Measurements from ENCODE around the gene COMTD1. TPM values are rescaled to one million over a fixed set of nuclear protein-coding genes. Genes with fewer than 3 reads are reported as not detected.

Gene COMTD1
- 30.8 TPM for total RNA-seq
- long read RNA-seq, transcript COMTD1-201 (7 exons, 976 nt): major isoform, 10 of 61 reads
- long read RNA-seq, partial matches to known transcripts: 3 of 61 reads
- long read RNA-seq, other reads (novel, unspliced or antisense): 43 of 61 reads

DNA sequence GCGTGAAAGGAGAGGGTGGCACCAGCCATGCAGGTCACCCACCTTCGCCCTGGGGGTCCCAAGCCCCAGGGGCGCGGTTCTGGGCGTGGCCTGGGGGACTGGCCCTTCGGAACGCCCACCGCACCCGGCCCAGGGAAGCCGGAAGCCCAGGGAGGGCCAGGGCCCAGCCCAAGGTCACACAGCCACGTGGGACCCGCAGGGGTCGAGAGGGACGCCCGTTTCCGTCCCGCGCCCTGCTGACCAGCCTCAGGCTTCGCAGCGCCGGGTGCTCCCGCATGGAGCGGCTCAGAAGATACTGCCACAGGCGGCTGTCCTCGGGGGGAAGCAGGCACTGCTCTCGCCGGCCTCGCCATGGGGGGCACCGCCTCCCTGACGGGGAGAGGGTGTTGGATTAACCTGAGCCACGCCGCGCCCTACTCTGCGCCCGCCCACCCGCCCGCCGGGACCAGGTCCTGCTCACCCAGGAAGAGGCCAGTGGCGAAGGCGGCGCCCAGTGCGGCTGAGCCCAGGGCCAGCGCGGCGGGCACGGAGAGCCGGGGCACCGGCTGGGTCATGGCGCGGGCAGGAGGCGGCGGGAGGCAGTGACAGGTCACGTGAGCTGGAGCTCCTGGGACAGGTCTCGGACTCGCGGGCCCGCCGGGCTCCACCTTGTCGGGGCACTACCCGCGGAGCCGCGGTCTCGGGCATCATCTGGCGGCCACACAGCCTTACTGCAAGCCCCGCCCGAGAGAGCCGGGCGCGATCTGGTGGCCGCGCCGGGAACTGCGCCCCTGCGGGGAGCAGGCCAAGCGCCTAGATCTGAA, at the start of gene COMTD1:
TSS of gene COMTD1 (minus strand) at position 583 of the 803 bp plus-strand sequence. CDS start at position 554, 29 bp downstream.
- peak; percentile 97 for DNase-seq
- peak; percentile 80 for ATAC-seq
- intact Hi-C loops (cut with micrococcal nuclease): loop anchor here (10.0 kb wide), 1 partner anchor 971 kb away; no protein-coding TSS in a partner anchor

DNA sequence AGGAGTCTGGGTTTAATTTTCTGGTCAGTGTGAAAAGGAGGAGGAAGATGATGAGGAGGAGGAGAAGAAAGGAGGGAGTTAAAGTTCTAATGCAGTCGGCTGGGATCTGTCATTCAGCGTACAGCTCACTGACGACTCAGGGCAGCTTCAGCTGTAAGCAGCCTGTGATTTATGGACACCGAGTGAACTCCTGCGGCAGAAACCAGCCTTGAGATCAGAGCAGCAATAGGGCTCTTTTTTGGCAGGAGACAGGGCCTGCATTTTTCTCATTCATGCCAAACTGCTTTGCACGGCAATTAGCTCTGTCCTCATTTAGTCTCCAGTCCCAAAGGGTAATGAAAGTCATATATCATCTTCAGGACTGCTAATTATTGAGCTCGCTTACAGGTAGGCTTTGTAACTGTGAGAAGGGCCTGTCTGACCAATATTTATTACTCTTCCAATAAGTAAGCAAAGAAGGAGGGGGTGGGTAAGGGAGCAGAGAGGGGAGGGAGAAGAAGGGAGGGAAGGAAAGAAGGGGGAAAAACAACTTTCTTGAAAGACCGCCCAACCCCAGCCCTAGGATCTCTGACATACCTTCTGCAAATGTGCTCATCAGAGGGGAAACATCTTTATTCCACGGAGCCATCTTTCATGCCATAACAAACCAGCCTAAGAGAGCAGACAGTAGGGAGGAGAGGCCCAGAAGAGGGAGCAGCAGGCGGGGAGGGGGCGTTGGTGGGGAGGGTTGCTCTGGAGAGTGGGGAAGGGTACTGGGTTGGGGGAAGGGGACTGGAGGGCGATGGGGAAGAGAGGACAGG, 48.1 kb upstream of the COMTD1 start:
- intact Hi-C loops (cut with micrococcal nuclease): no loop called here
- DNase-seq (no peak), ATAC-seq (peak; percentile 79)

DNA sequence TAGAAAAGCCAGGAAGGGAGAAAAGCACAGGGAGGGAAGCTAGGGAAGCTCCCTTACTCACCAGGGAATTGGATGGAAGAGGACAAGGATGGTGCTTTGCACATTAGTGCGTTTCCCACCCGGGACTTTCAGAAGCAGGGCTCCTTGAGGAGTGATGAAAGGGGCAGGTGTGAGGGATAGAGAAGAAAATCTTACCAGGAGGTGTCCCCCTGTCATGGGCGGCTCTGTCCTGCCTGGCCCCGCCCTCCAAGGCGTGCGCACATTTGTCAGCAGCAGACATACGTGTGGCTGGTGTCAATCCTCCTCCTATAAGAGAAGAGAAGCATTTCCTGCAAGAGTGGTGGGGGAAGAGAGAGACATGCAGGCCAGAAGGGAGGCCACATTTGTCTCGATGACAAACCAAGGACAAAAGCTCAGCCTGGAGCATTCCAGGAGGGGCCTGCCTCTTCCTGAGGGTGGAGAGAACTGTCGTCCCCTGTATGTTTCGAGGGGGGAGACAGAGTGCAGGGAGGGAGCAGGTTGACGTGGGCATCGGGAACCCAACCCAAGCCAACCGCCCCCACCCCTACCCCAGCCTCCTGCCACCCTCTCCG, 47.4 kb upstream of the COMTD1 start:
- peak; percentile 57 for DNase-seq
- peak; percentile 72 for ATAC-seq
- intact Hi-C loops (cut with micrococcal nuclease): no loop called here

DNA sequence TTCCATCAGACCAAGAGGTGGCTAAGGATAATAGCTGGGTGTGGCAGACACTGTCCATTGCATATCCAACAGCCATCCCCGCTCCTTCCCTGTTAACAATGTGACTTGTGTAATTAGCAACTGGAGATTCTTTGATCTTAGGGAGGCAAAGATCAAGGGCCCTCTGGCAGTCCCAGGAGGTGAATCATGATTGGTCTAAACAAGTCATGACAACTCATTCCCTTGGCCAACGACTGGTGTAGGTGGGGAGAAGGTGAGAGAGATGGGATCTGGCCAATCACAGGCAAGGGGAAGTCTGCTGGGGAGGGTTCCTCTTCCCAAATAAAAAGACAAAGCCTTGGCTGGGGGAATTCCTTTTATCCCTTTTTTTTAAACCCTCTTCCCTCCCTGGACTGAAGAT, 46.2 kb upstream of the COMTD1 start:
- no peak for DNase-seq
- ATAC-seq: no peak
- intact Hi-C loops (cut with micrococcal nuclease): no loop called here

DNA sequence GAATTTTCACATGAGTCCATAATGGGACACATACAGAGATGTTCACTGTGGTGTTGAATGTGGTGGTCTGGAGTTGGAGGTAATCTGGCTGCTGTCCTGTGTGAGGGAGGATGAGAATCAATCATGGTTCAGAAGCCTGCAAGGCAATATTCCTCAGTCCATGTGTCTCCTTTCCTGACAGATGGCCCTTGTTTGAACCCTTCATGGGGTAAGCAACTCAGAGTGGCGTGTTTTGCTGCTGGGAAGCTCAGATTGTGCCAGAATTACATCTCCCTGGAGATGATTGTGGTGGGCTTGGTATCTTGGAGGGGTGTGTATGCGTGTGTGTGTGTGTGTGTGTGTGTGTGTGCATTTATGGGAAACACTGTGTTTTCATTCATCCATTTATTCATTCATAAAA, 44.5 kb upstream of the COMTD1 start:
- intact Hi-C loops (cut with micrococcal nuclease): no loop called here
- DNase-seq: no peak
- no peak for ATAC-seq

DNA sequence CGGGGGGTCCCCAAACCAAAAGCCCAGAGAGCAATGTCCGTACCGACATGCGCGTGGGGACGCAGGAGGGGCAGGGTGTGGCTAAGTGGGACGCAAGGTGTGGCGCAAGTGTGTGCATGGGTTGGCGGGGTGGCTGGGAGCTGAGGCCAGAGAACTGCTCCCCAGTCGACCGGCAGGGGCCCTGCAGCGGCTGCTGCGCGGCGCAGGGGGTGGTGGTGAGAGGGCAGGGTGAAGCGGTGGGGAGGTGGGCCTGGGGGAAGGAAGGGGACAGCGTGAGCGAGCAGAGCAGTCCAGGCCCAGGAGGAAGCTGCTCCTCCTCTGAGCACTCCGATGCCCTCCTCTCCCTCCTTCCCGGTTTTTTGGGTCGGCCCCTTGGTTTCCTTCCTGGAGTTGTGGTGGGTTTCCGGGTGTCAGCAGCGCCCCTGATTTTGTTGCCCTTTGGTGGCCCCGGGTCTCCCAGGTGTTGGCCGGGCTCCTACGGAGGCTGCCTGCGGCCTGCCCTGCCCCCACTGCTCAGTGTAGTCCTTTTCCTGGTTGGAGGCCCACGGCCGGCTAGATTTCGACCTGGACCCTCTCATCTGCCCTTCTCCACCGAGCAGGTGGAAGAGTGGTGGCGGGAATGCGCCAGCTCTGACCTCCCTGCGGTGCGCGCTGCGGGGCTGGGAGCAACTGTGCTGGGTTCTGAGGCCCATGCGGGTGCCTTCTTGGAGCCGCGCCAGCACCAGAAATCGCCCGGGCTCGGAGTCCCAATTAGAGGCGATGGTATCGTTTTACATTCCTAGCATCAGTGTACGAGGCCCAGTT, 40.5 kb upstream of the COMTD1 start:
- intact Hi-C loops (cut with micrococcal nuclease): no loop called here
- DNase-seq (no peak), ATAC-seq (peak; percentile 29)

DNA sequence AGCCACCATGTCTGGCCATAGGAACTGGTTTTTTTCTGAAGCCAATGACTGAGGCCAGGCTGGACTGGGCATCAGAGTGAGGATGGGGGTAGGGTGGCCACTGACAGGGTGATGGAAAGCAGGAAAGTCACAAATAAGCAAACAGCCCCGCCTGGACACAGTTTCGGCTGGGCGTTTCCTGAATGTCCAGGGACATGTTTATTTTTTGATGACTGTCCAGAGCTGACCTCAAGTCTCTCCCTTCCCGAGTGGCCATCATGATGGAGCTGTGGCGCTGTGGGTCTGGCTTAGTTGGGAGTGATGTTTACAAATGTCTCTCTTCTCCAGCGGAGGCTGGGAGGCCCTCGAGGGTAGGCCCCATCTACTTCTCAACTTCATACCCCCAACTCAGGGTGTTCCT, 37.1 kb upstream of the COMTD1 start:
- intact Hi-C loops (cut with micrococcal nuclease): no loop called here
- ATAC-seq: peak; percentile 23

DNA sequence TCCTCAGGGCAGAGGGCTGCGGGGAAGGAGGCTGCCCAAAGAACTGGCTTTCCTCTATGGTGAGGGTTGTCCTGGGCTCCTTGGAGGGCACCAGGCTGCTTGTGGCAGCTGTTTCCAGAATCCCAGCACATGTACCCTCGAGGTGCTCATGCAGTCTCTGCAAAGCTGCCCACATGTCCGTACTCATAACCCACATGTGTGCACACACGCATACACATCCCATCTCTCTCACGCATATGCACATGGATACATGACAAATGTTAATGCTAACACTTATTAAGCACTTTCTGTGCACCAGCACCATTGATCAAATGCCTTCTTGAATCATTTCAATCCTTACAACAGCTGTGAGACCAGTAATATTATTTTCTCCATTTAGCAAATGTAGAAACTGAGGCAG, 36.3 kb upstream of the COMTD1 start:
- ATAC-seq: no peak
- intact Hi-C loops (cut with micrococcal nuclease): no loop called here
- no peak for DNase-seq

More for the DNA sequence above, 37.1 kb upstream of the COMTD1 start:
- no peak for DNase-seq

DNA sequence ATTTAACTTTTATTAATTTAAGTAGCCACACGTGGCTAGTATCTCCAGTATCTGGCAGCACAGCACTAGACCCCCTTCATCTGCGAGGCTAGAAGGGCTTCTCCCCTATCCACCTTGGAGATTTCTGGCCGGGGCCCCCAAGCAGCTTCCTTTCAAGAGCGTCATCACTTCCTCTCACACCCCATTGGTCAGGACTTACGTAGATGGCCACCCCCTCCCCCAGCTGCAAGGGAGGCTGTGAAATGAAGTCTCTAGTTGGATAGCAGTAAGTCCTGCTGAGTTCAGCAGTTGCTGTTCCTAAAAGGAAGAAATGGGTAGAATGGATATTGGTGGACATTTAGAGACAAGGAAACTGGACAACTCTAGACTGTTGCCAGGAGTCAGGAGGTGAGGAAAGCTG, 33.8 kb upstream of the COMTD1 start:
- intact Hi-C loops (cut with micrococcal nuclease): no loop called here
- no peak for DNase-seq
- ATAC-seq: no peak

DNA sequence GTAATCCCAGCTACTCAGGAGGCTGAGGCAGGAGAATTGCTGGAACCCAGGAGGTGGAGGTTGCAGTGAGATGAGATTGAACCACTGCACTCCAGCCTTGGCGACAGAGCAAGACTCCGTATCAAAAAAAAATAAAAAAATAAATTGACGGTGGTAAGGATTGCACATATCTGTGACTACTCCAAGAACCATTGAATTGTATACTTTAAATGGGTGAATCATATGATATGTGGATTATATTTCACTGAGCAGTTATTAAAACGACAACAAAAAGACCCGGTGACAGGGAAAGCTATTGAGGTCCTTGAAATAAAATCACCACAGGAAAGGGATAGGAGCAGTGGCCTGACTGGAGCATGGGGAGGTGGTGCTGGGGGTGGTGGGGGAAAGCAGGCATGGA, 31.2 kb upstream of the COMTD1 start:
- no peak for ATAC-seq
- intact Hi-C loops (cut with micrococcal nuclease): no loop called here
- no peak for DNase-seq

DNA sequence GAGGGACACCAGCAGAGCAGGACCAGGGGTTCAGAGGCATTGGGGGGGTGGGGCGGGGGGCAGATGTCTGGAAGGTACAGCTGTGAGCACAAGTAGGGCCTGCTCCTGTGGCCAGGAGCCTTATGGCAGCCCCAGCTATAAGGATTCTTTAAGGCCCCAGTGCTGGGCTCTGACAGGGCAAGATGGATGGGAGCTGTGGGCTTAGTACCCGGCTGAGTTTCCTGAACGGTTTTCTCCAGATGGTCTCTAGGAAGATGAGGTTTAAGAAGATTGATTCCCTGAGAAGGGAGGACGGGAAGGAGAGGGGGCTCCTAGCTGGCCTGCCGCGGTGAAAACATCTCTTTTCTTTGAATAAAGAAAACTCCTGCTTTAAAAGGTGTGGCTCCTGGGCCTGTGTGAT, 30.1 kb upstream of the COMTD1 start:
- intact Hi-C loops (cut with micrococcal nuclease): no loop called here
- ATAC-seq (no peak), DNase-seq (no peak)

DNA sequence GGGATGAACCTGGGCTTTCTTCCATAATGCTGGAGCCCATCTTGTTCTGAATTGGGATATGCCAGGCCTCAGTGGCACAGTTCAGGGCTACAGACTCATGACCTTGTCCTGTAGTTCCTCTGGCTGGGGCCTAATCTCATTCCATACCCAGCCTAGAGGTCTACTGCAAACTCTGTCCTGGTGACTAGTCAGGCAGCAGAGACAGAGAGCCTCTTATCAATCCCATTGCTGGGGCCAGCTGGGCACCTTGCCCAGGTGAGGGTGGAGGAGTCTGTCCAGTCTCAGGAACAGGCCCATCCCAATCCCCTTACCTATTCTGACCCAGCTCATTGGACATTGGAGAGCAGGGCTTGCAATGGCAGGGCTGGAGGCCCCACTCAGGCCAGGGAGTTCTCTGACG, 28.0 kb upstream of the COMTD1 start:
- peak; percentile 81 for ATAC-seq
- intact Hi-C loops (cut with micrococcal nuclease): no loop called here
- peak; percentile 44 for DNase-seq

DNA sequence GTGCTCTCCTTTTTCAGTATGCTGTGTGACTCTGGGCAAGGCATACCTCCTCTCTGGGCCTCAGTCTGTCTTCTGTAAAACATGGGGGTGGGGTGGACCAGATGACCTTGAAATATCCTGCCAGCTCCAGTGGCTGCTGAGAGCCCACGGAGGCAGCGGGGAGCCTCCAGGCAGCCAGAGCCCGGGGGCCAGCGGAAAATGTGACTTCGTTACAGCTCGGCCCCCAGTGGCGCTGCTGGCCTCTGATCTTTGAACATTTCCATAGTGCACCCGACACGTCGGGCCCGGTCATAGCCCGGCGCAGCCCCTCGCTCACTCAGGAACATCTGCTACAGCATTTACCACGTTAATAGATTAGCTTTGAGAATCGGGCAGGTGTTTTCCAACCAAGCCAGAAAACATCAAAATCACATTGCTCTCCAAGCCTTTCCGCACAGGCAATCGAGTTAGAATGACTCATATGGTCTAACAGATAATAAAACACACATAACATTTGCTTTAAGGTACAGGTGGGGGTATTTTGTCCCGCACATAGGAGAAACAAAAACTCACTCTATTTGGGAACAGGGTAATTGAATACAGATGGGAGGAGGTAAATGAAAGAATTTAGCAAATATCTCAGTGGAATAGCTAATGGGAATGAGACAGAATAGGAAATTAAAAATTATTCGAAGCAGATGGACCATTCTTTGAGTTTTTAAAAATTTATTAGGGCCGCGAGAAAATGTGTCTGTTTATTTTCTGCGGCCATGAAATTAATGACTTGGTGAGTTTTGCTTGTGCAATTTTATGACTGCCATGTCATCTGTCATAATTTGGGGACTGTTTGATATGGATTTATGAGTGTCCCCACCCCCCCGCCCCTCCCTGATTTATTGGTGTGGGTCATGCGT, 26.3 kb upstream of the COMTD1 start:
- intact Hi-C loops (cut with micrococcal nuclease): no loop called here
- DNase-seq: no peak
- no peak for ATAC-seq

DNA sequence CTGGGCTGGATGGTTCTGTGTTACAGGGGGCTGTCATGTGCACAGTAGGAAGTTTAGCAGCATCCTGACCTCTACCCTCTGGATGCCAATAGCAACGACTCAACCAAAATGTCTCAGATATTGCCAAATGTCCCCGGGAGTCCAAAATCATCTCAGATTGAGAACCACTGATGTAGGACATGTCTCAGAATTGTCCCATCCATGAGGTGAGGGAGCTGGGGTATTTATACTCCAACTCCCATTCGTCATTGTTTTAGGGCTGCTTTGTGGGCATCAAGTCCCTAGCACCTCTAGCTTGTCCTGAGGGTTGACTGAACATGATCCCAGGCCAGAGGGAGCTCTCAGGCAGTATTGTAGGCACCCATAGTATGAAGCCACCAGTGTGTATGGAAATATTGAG, 25.2 kb upstream of the COMTD1 start:
- ATAC-seq (no peak), DNase-seq (no peak)
- intact Hi-C loops (cut with micrococcal nuclease): no loop called here

DNA sequence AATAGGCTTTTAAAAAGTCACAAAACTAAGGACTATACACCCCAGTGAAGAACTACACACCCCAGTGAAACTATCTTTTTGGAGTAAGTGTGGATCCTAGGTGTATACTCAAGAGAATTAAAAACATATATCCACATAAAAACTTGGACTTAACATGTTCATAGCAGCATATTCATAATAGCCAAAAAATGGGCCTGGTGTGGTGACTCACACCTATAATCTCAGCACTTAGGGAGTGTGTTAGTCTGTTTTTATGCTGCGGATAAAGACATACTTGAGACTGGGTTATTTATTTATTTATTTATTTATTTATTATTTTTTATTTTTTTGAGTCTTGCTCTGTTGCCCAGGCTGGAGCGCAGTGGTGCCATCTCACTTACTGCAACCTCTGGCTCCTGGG, 19.0 kb upstream of the COMTD1 start:
- intact Hi-C loops (cut with micrococcal nuclease): no loop called here
- ATAC-seq (no peak), DNase-seq (no peak)

DNA sequence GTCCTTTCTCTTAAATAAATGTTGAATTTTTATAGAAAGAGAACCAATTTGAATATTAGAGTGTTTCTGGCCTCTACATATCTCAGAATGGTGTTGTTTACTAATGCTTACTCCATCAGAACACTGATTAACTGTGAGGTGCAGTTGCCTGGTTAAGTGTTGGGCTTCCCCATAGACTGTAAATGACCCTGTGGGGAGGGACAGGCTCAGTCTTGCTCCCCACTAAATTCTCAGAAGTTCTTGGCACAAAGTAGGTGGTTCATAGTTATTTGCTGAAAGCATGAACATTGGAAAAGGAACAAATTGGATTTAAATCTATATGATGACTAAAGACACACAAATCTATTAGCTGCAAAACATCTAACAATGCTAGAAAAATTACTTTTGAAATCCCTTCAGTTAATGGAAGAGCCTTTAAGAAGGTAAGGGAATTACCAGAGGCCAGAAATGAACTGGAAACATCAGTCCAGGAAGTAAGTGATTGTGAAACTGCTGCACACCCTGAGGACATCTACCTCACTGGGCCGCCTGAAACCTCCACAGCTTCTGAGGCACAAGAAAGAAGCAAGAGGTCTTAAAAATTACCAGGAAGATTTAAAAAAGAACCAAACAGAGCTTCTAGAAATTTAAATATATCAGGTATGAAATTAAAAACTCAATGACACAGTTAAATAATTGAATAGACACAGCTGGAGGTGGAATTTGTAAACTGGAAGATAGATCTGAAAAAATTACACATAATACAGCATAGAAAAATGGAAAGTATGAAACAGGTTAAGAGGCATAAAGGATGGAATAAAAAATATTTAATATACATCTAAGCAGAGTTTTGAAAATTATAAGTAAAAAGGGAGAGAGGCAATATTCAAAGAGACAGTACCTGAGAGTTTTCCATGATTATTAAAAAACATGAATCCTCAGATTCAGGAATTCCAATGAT, 17.8 kb upstream of the COMTD1 start:
- no peak for DNase-seq
- intact Hi-C loops (cut with micrococcal nuclease): no loop called here
- ATAC-seq: no peak

DNA sequence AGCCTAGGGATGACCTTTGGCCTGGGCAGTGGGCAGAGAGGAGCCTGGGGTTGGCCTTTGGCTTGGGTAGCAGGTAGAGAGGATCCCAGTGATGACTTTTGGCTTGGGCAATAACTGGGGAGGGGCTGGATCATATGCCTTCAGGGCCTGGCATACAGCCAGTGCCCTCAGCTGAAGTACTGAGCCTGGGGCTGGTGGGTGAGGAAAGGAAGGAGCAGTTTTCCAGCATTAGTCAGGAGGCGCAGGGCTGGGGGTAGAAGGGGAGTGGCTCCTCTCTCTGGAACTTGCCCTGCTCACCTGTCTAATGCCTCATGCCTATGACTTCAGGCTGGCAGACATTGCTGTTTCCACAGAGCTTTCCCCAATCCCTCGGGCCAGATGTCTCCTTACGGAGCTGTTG, 15.2 kb upstream of the COMTD1 start:
- no peak for ATAC-seq
- no peak for DNase-seq
- intact Hi-C loops (cut with micrococcal nuclease): no loop called here

Data from left ventricle myocardium superior (tissue), 1 donor.